ENCODE measurements around the gene HNF1B.

HNF1B gene

DNA sequence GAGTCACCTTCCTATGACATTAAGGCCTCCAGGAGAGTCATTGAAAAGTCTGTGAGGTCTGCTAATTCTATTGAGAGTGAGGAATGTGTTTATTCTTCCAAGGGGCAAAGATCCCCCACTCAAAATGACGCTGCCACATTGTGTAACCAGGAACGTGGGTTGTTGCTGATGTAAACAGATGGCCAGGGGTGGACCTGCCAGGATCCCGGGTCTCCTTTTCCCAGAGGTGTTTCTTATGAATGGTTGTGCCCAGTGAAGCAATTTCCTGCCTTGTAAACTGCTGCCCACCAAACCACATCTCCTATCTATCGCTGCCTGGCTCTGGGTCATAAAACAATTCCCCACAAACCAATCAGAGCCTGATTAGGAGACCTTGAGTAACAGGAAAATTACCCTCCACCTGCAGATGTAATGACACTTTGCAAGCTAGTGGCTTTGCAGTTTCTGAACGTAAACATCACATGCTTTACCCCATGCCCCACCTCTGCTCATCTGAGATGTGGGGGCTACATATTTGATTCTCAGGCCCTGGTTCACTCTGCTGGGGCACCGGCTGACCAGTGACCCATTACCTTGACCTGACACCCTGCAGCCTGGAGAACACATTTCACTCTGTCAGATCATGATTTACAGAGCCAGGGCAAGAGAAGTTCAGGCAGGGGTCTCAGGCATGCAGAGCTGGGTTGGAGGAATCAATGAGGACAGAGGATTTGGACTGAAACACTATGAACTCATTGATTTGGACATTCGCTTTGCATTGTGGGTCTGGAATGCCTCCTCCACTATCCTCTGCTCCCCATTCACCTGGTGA is 68.5 kb downstream of the HNF1B start:
- DNase-seq (ENCODE audit: low spot score), result no peak
- TF ChIP-seq, protein P1, sequence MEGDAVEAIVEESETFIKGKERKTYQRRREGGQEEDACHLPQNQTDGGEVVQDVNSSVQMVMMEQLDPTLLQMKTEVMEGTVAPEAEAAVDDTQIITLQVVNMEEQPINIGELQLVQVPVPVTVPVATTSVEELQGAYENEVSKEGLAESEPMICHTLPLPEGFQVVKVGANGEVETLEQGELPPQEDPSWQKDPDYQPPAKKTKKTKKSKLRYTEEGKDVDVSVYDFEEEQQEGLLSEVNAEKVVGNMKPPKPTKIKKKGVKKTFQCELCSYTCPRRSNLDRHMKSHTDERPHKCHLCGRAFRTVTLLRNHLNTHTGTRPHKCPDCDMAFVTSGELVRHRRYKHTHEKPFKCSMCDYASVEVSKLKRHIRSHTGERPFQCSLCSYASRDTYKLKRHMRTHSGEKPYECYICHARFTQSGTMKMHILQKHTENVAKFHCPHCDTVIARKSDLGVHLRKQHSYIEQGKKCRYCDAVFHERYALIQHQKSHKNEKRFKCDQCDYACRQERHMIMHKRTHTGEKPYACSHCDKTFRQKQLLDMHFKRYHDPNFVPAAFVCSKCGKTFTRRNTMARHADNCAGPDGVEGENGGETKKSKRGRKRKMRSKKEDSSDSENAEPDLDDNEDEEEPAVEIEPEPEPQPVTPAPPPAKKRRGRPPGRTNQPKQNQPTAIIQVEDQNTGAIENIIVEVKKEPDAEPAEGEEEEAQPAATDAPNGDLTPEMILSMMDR (IDR thresholded peaks at IDR 0.05), result no peak
- H3K27ac ChIP-seq, result no peak overlapping the region
- no peak overlapping the region for H3K4me3 ChIP-seq

DNA sequence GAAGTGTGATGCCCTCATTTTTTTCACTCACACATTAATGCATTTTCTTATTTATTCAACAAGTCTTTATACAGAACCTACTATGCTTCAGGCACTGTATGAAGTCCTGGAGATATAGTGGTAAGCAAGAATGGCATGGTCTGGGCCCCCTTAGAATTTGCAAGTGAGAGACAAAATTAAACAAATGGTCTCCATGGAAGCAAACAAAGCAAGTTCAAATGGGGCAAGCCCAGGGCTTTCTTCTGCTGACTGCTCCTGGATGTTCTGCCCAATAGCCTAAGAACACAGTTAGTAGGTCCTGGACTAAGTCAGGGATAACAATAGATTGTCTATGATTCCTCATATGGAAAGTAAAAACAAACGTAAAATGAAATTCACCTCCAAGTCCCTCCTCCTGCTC is 70.3 kb downstream of the HNF1B start:
- DNase-seq (ENCODE audit: low spot score), result no peak
- Histone ChIP-seq H3K27ac (no peak overlapping the region), H3K4me3 (no peak overlapping the region)
- TF ChIP-seq, protein P1 (IDR thresholded peaks at IDR 0.05), result no peak

DNA sequence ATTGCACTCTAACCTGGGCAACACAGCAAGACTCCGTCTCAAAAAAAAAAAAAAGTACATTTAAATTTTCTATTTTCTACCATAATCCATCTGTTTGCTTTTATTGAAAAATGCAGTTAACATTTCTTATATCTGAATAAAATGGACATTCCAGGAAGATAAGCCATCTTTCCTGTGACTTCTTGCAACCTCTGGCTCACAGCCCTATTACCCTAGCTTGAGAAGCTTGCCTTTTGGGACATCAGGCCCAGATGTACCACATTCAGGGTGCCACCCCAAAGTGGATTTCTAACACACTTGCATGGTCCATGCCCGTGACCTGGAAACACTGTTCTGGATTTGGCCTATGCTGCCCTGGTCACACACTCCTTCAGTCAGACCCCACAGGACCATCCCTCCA is 71.5 kb downstream of the HNF1B start:
- DNase-seq (ENCODE audit: low spot score), result no peak

DNA sequence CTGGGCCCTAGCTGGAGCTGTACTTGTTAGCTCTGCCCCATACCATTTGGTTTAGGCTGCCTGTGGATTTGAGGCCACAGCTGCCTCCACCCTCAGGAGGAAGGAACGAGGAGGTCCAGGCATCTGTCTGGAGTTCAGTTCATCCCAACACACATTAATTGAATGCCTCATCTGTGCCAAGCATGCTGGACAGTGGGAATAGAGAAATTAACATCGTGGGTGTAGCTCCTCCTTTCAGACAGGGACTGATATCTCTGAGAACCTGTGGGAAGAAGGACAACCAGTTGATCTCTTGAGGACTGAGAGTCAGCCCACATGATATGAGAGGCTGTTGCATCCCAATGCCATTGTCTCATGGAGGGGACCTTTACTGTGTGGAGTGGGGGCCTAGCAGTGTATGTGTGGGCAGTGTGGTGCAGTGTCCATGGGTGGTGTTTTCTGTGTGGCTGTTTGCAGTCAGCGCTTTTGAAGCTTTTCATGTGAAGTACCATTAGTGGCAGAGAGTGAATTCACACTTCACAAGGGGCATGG is 72.2 kb downstream of the HNF1B start:
- no peak overlapping the region for H3K4me3 ChIP-seq
- TF ChIP-seq, protein P1 (IDR thresholded peaks at IDR 0.05), result no peak
- DNase-seq (ENCODE audit: low spot score), result no peak
- no peak overlapping the region for H3K27ac ChIP-seq

More for the DNA sequence above, 71.5 kb downstream of the HNF1B start:
- TF ChIP-seq, protein P1 (IDR thresholded peaks at IDR 0.05), result no peak
- Histone ChIP-seq H3K4me3 (no peak overlapping the region), H3K27ac (no peak overlapping the region)

DNA sequence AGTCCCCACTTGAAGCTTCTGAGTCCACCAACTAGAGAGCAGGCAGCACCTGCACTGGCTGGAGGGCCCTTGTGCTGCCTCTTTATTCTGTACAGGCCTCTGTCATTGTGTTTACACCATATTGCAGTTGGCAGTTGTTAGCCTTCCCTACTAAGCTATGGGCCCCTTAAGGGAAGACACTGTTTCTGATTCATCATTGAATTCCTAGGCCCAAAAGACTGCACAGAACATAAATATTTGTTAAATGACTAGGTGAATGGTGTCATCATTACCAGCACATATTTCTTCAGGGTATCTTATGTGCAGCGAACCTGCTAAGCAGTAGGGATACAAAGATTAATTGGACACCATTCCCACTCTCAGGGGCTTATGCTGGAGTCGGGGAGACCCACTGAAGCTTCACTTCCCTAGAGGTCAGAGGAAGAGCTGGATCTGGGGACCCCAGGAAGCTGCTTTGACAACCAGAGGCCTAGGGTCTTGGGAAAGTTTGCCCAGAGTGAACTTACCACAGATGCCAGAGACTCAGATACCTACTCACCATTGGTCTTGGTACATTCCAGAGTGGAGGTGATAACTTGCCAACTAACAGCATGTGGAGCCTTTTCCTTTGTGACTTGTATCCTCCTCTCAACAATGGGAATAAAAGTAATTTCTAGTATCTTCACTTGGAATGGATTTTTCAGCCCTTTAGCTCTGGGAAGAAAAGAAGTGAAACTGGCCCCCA is 72.9 kb downstream of the HNF1B start:
- Histone ChIP-seq H3K4me3 (no peak overlapping the region), H3K27ac (no peak overlapping the region)
- no peak for DNase-seq (ENCODE audit: low spot score)
- TF ChIP-seq, protein P1 (IDR thresholded peaks at IDR 0.05), result no peak

DNA sequence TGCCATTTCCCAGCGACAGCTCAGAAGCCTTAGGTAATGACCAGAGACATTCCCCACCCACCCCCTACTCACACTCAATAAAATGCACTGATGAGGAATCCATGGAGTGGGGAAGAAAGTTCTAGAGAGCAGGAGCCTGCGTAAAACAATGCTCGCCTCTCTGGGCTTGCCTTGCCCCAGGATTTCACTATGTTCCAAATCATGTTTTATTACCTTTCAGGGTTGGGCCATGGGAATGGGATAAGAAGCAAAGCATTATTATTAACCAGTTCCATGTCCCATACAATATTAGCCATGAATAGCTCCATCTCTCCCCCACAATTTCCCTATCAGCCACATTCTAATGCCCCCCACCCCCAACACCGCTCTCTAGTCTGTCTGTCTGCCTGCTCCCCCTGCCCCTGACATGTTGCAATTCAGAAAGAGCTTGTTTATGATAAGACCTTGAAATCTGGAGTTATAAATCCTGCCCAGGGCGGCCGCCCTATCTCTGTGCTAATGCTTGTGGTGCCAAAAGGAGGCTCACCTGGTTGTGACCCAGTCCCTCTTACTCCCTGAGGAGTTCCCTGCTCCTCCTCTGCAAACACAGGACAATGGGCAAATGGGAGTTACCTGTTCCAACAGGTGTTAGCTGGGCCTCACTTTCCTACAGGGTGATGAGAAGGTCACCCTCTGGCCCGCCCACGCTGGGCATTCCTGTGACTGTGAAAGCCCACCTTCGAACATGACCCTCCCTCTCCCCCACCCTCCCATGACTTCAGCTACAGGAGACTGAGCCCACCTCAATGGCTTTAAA is 73.6 kb downstream of the HNF1B start:
- no peak overlapping the region for H3K27ac ChIP-seq
- no peak for DNase-seq (ENCODE audit: low spot score)
- H3K4me3 ChIP-seq, result no peak overlapping the region
- TF ChIP-seq, protein P1 (IDR thresholded peaks at IDR 0.05), result no peak

Measured in coronary artery (tissue), 2 donors.